Activated T-cell treated with anti-CD3 and anti-CD28 coated beads, Interleukin-2, amount 50 U/mL, for 72 hours (primary cell): ENCODE measurements around the gene HNRNPL. TPM values are rescaled to one million over a fixed set of nuclear protein-coding genes. Genes with fewer than 3 reads are reported as not detected.

Source experiments
- ATAC-seq, 2 donors: fragments of 150-1000 bp; cut with Tn5 transposase; replicated peaks in 1 of 2; 2 replicates each; pipeline ENCODE4 v1.10.0; 2021; ENCODE audit warnings: moderate library complexity in 2 of 2, mild to moderate bottlenecking in 1 of 2
- DNase-seq, 2 donors: peaks; one replicate each; pipeline ENCODE4 v3.0.0; 2021 to 2022; ENCODE audit warnings: mixed read lengths in 1 of 2
- H3K27ac Mint-ChIP-seq: one replicate; pipeline ENCODE4 v1.8.0; 2022; ENCODE audit warnings: mild to moderate bottlenecking, moderate library complexity, mixed read lengths
- H3K27me3 Mint-ChIP-seq: one replicate; pipeline ENCODE4 v1.8.0; 2022; ENCODE audit warnings: low read depth, mixed read lengths
- H3K36me3 Mint-ChIP-seq, 2 donors: one replicate each; pipeline ENCODE4 v1.8.0; 2022; ENCODE audit warnings: mixed read lengths in 2 of 2, mild to moderate bottlenecking in 1 of 2; ENCODE audit not compliant: insufficient read depth in 2 of 2
- H3K4me1 Mint-ChIP-seq: one replicate; pipeline ENCODE4 v1.8.0; 2022; ENCODE audit warnings: low read depth, mixed read lengths
- H3K4me3 Mint-ChIP-seq, 2 donors: one replicate each; pipeline ENCODE4 v1.8.0; 2022; ENCODE audit warnings: mild to moderate bottlenecking in 2 of 2, mixed read lengths in 2 of 2, moderate library complexity in 2 of 2
- H3K9me3 Mint-ChIP-seq, 2 donors: one replicate each; pipeline ENCODE4 v1.8.0; 2022; ENCODE audit warnings: mixed read lengths in 2 of 2
- total RNA-seq, 2 donors: library from RNA; stranded (reverse); gene quantifications; one replicate each; pipeline ENCODE4 v1.2.3, GENCODE V29; 2022

The HNRNPL gene
- total RNA-seq, 2 donors from 2014 or later = 427 to 457 TPM

DNA sequence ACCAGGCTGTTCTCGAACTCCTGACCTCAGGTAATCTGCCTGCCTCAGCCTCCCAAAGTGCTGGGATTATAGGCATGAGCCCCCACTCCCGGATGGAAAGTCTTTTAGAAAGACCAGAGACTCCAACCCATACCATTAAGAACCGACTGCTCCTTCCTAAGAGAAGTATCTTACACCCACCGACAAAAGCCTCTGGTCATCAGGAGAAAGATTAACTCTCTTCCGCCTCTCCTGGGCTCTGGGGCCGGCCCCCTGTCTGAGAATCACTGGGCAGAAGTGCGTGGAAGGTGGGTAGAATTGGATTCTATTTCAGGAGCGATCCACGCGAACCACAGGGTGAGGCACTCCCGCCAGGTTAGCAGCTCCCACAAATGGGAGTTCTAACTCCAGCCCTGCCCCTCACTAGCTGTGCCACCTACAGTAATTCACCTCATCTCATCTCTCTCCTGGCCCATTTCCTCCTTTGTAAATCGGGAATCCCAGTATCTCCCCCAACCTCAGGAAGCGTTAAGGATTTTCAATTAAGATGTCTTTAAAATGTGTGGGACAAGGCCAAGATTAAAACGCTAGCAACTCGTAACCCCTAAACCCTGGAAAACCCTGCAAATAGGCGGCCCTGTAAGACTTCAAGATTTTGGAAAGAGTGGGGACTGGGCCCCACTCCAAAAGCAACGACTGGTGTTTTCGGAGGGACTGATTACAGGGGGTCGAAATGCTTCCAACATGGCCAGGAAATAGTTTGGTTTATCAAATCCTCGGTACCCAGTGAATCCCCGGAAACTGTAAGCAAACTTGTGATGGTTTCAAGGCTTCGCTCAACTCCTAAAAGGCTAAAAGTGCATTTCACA is 1.3 kb downstream of the HNRNPL start:
- Mint-ChIP-seq H3K27ac (peak overlapping the region; percentile 99), H3K36me3 (peaks cover 30 to 54% of the 10 kb centered on the region in 2 donors), H3K27me3 (no peaks in the 10 kb centered on the region), H3K4me3 (peak overlapping the region; percentile 85 to 97), H3K9me3 (no peaks in the 10 kb centered on the region), H3K4me1 (peaks cover 70% of the 10 kb centered on the region)
- DNase-seq (no peak), ATAC-seq (no peak)

DNA sequence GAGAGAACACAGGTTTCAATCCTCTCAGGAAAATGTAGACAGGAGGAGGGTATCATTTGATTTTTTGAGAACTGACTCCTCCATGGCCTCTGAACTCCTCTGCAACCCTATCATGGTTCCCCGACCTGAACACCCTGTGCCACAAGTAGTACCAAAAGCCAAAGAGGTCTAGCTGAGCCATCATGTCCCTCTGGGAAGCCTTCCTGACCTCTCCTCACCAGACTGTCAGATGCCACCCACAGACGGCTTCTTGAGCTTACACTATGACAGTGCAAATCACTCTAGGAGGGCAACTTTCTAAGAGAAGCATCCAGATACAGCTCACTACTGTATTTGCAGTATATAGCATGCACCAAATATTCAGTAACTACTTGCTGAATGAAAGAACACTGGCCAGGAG is 3.7 kb downstream of the HNRNPL start:
- no peak for ATAC-seq
- Mint-ChIP-seq H3K27ac (peak overlapping the region; percentile 85), H3K4me3 (peak overlapping the region; percentile 53 to 65), H3K36me3 (peaks cover 33 to 65% of the 10 kb centered on the region in 2 donors), H3K4me1 (peaks cover 84% of the 10 kb centered on the region), H3K27me3 (no peaks in the 10 kb centered on the region), H3K9me3 (no peaks in the 10 kb centered on the region)
- DNase-seq = no peak

DNA sequence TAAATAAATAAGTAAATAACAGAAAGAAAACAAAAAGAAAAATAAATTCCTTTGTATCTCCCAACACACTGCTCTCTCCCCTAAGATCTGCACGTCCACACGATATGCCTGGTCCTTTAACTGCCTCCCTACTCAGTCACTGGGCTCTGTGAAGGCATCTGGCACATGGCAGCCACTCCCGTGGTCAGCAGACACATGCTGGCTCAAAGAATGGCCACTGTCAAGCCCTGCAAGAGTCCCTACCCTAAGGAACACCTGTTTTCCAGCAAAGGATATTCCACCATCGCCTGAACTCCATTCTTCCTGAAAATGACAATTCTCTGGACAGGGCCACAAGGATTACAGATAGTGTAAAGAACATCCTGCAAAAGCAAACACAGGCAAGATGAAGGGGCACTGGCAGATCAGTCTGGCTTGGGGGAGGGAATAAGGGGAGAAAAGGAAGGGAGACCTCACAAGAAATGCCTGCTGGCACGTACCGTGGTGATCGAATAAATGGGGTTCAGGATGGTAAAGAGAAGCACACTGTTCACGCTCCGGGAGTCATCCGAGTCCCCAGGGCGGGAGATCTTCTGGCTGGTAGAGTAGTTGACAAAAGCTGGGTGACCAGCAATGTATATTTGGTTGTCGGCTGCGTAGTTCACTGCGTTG is 4.3 kb downstream of the HNRNPL start:
- ATAC-seq = no peak
- Mint-ChIP-seq H3K9me3 (no peaks in the 10 kb centered on the region), H3K4me1 (peaks cover 85% of the 10 kb centered on the region), H3K27me3 (no peaks in the 10 kb centered on the region), H3K27ac (peak overlapping the region; percentile 85), H3K4me3 (peak overlapping the region; percentile 53 to 65), H3K36me3 (peaks cover 35 to 70% of the 10 kb centered on the region in 2 donors)
- DNase-seq = no peak

DNA sequence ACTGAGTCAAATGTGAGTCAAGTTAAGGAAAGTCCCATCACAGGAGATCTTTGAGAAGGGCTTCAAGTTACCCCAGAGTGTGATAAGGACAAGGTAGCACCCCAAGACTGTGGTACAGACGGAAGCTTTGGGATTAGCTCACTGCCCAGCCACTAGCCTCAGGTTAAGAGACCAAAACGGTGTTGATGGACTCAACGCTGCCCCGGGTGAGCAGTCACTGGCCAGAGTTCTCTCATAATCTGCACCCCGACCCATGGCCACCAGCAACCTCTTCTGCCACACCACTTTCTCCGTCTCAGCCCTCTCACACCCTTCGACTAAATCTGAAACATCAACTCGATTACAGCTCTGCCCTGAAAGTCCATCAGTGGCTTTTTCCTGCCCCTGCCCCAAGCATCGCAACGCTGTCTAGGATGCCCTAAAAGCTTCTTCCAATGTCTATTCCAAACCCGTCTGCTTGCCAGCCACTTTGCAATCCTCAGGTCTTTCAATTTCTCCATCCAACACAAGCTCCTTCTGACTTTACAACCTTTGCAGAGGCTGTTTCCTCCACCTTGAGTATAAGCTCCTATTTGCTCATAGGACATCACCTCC is 5.6 kb downstream of the HNRNPL start:
- Mint-ChIP-seq H3K36me3 (peaks cover 37 to 77% of the 10 kb centered on the region in 2 donors), H3K4me1 (peaks cover 98% of the 10 kb centered on the region), H3K27ac (peak overlapping the region; percentile 88), H3K9me3 (no peaks in the 10 kb centered on the region), H3K27me3 (no peaks in the 10 kb centered on the region), H3K4me3 (peak overlapping the region; percentile 69 to 92)
- ATAC-seq (peak in 1 of 2 donors; percentile 19), DNase-seq (no peak)

DNA sequence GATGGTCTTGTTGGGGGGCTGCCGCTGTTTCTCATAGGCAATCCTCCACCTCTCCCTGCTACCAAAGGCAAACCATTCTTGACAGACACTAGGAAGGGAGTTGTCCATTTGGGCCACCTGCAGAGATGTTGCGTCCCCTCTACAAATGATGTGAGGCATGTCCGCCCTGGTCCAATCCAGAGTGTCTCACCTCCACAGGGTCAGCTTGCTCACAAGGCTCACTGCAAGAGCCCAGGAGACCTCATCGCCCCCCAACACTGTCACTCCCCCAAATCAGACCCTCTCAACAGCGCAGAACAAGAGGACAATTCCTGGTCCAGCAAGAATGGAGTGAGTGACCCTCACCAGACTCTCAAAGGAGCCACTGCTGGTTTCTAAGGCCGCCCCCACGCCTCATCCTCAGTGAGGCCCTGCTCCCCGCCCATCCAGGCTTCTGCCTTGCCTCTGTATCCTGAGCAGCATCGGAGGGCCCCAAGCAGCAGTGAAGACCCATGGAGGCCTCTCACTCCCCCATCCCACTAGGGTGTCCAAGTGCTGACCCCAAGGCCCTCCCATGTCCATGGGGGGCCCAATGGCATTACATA is 6.5 kb downstream of the HNRNPL start:
- no peaks in the 10 kb centered on the region for H3K27me3 Mint-ChIP-seq
- no peaks in the 10 kb centered on the region for H3K9me3 Mint-ChIP-seq
- peak overlapping the region; percentile 88 for H3K27ac Mint-ChIP-seq
- H3K4me3 Mint-ChIP-seq = peak overlapping the region; percentile 69 to 92
- ATAC-seq (no peak), DNase-seq (no peak)
- H3K36me3 Mint-ChIP-seq = peaks cover 31 to 76% of the 10 kb centered on the region in 2 donors
- H3K4me1 Mint-ChIP-seq = peaks cover 100% of the 10 kb centered on the region

DNA sequence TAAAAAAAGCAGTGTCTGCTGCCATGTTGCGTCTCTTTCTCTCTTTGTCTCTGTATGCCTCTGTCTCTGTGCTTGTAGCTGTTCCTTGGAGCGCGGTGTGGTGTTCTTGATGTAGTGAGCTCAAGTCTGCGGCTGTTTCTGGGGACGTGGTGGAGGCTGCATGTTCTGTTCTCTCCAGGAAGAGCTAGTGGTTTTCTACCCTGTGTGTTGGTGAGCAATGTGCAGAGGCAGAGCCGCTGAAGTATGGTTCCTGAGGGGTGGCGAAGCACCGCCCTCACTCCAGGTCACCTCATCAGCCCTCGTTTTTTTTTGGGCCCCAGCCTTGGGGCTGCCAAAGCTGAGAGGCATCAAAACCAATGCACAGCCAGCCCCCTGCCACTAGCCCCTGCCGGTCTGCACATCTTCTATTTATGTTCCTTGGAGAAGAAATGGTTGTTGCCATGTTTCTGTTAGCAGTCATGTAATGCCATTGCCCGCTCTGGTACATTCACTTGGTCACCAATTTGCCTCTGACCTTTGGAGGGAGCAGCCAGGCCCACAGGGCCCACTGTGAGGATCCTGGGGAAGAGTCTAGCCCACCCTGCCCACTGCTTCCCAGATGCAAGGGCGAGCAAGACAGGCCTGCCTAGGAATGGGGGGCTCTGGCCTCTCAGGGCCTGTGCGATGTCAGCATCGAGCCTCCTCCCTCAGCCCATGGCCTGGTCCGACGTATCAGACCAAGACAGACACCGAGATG is 7.2 kb downstream of the HNRNPL start:
- Mint-ChIP-seq H3K27me3 (no peaks in the 10 kb centered on the region), H3K9me3 (no peaks in the 10 kb centered on the region), H3K36me3 (peaks cover 28 to 71% of the 10 kb centered on the region in 2 donors), H3K4me3 (peak overlapping the region; percentile 69 to 92), H3K27ac (peak overlapping the region; percentile 88), H3K4me1 (peaks cover 95% of the 10 kb centered on the region)
- ATAC-seq (peak; percentile 65 to 72), DNase-seq (peak; percentile 62 to 73)

DNA sequence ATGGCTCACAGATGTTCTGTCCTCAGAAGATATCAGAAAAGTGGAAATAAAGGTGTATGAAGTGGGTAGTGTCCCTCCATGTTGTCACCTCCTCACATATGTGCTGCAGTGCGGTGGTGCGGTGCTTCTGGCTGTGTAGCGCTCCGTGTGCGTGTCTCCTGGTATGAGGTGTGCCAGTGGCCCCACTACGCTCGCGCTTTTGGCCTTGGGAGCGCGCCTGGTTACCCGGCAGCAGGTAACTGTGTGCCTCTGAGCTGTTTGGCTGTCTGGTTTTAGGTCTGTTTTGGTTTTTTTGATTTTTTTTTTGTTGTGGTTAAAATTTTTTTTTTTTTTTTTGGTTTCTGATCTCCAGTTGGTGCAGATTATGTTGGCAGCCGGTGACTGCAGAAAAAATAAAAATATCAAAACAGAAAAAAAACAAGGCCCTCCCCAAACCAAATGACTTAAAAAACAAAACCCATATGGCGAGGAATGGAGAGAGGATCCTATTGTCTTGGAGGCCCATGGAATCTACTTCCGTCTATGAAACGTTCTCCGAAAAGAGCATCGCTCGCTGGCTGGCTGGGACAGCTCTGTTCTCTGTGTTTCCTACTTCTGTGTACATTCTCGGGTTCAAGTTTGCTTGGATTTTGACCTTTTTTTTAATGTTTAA is 7.9 kb downstream of the HNRNPL start:
- DNase-seq = peak in 1 of 2 donors; percentile 57
- no peaks in the 10 kb centered on the region for H3K27me3 Mint-ChIP-seq
- no peaks in the 10 kb centered on the region for H3K9me3 Mint-ChIP-seq
- peak; percentile 19 for ATAC-seq
- peaks cover 31 to 72% of the 10 kb centered on the region in 2 donors for H3K36me3 Mint-ChIP-seq
- peaks cover 92% of the 10 kb centered on the region for H3K4me1 Mint-ChIP-seq
- peak overlapping the region; percentile 69 to 92 for H3K4me3 Mint-ChIP-seq
- H3K27ac Mint-ChIP-seq = peak overlapping the region; percentile 88

DNA sequence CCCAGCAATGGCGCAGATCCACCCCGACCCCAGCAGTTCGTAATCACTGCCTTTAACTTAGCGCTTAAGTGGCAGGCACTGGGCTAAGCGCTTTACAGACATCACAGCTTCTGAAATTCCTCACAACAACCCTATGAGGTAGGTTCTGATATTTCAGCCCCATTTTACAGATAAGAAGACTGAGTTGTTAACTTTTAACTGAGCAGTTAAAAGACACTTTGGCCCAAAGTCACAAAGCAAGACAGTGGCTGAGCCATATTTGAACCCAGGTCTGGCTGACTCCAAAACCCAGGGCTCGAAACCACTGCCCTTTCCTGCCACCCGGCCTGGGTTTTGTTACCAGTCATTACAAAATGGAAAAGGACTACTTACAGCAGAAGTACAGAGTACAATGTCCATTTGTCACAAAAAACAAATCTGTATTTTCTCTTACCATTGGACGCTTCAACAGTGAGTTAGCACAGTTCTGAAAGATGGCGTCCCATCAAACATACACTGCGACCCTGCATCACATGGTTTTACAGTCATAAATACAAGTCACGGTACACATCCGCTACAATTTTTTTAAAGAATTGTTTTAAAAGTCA is 8.5 kb downstream of the HNRNPL start:
- no peak for ATAC-seq
- H3K4me3 Mint-ChIP-seq = peak overlapping the region; percentile 69 to 92

DNA sequence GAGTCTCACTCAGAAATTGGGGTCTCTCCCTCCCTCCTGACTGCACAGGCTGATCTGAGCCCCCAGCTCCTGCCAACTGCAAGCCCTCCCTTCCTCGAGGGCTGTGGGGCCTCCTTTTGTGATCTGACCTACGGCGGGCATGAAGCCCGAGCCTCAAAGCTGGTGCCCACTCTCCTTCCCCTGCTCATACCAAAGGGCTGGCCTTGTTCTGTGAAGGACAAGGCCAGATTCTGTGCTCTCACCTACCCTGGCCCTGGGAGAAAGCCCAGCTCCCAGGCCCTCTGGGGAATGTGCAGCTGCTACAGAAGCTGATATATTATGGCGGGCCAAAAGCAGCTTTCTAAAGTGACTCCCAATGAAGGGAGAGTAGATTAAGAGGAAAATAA is 9.2 kb downstream of the HNRNPL start:
- peak overlapping the region; percentile 45 to 65 for H3K4me3 Mint-ChIP-seq
- no peak for ATAC-seq
- peak overlapping the region; percentile 74 for H3K27ac Mint-ChIP-seq

More for the DNA sequence above, 8.5 kb downstream of the HNRNPL start:
- H3K27ac Mint-ChIP-seq = peak overlapping the region; percentile 88
- H3K27me3 Mint-ChIP-seq = no peaks in the 10 kb centered on the region
- H3K4me1 Mint-ChIP-seq = peaks cover 88% of the 10 kb centered on the region
- no peaks in the 10 kb centered on the region for H3K9me3 Mint-ChIP-seq
- H3K36me3 Mint-ChIP-seq = peaks cover 31 to 74% of the 10 kb centered on the region in 2 donors
- no peak for DNase-seq

DNA sequence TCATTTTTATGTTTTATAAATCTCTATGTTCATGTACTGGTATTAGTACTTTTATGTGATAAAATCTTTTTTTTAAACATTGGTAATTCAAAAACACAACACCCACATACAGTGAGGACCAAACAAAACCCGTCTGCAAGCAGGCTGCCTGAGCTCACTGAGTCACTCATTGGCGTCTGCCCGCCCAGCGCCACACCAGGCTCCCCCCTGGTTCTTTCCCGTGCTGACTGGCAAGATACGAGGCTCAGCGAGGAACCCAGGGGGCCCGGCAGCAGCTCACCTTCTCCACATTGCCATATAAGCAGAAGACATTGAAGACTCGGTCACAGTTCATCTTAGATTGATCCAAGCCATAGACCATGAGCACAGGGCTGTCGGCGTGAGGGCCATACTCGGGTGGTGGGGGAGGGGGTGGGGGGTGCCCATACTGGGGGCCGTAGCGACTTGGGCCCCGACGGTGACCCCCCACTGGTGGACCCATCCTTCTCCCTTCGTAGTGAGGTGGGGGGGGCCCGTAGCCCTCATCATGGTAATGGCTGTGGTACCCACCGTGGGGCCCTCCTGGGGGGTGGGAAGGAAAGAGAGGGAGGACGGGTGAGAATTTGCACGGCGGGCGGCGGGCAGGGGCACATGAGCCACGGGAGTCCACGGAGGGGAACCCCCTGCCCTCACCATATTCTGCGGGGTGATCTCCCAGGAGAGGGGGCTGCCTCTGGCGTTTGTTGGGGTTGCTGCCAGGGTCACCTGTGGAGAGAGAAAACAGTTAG is 9.8 kb downstream of the HNRNPL start:
- Mint-ChIP-seq H3K27ac (peak overlapping the region; percentile 78), H3K9me3 (no peaks in the 10 kb centered on the region), H3K27me3 (no peaks in the 10 kb centered on the region), H3K36me3 (peaks cover 25 to 66% of the 10 kb centered on the region in 2 donors), H3K4me3 (peak overlapping the region; percentile 38 to 72), H3K4me1 (peaks cover 79% of the 10 kb centered on the region)
- DNase-seq (peak in 1 of 2 donors; percentile 41), ATAC-seq (no peak)

More for the DNA sequence above, 9.2 kb downstream of the HNRNPL start:
- Mint-ChIP-seq H3K4me1 (peaks cover 85% of the 10 kb centered on the region), H3K9me3 (no peaks in the 10 kb centered on the region), H3K36me3 (peaks cover 29 to 71% of the 10 kb centered on the region in 2 donors), H3K27me3 (no peaks in the 10 kb centered on the region)
- no peak for DNase-seq
